ENCODE results near the gene SLC29A1. TPM values are rescaled to one million over a fixed set of nuclear protein-coding genes. Genes with fewer than 3 reads are reported as not detected.

The SLC29A1 gene
- total and polyA plus RNA-seq, 2 donors (not counting 1 experiment from before 2014, with no cell fraction given) = 6.0 to 7.3 TPM

DNA sequence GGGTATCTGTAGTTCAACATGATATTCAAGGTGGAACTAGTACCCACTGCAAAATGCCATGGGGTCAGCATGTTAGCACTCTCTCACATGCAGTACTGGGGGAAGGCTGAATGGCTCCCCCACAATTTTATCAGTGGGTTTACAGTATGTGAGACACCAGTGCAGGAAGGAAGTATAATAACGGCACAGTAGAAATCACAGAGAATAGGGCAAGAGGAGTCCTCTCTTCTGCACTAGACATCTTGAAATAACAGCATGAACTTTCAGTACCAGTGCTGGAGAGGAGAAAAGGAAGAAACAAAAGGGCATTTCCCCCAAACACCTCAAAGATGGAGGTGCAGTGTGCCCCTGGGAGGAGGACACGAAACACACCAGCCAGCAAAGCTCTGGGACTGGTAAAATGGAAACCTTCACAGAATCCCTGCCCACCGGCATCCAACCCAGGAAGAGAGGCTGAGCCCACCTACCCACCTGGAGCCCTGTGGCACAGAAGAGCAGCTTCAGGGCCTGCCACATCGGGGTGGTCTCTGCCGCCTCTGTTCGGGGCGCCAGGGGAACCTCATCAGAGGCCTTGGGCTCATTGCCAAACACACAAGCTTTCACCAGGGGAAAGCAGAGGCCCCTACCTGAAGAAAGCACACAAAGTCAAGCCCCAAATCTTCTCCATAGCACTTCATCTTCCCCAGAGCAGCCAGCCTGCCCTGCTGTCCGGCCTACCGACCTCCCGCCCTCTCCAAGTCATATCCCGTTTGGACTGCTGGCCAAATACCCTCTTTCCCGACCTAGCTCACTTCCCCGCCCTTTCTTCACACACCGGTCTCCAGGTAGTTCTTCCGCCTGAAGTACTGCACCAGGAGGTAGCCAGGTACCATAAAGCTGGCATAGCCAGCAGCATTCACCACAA lies 32.7 kb downstream of the SLC29A1 start:
- DNase-seq (peak; percentile 52), ATAC-seq (ENCODE audit: low read depth) (no peak)
- TF ChIP-seq, protein P1, sequence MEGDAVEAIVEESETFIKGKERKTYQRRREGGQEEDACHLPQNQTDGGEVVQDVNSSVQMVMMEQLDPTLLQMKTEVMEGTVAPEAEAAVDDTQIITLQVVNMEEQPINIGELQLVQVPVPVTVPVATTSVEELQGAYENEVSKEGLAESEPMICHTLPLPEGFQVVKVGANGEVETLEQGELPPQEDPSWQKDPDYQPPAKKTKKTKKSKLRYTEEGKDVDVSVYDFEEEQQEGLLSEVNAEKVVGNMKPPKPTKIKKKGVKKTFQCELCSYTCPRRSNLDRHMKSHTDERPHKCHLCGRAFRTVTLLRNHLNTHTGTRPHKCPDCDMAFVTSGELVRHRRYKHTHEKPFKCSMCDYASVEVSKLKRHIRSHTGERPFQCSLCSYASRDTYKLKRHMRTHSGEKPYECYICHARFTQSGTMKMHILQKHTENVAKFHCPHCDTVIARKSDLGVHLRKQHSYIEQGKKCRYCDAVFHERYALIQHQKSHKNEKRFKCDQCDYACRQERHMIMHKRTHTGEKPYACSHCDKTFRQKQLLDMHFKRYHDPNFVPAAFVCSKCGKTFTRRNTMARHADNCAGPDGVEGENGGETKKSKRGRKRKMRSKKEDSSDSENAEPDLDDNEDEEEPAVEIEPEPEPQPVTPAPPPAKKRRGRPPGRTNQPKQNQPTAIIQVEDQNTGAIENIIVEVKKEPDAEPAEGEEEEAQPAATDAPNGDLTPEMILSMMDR (IDR thresholded peaks at IDR 0.05) = no peak
- TF ChIP-seq EZH2 (IDR thresholded peaks at IDR 0.05; ENCODE audit: borderline replicate concordance, insufficient read depth, low read depth, low read length, poor library complexity, severe bottlenecking) = no peak
- POLR2A ChIA-PET = interaction anchor here (0.6 to 4.3 kb wide), 8 partner anchors 8 to 1202 kb away, joined by 3 to 87 read pairs (median 5); partner anchors contain the start of genes HSP90AB1 and SLC29A1
- Histone ChIP-seq H3K4me2 (replicated peaks; ENCODE audit: low read depth, low read length, poor library complexity, severe bottlenecking) (peak overlapping the region; percentile 97), H3K9ac (ENCODE audit: low read length) (peak overlapping the region; percentile 96), H3K79me2 (ENCODE audit: control insufficient read depth, insufficient read depth, low read length) (peaks cover 21% of the 10 kb centered on the region), H2AFZ (ENCODE audit: insufficient read depth, low read depth, low read length, poor library complexity, severe bottlenecking) (peak overlapping the region; percentile 67), H3K36me3 (replicated peaks in 1 of 2; ENCODE audit: control extremely low read depth in 1 of 2, control insufficient read depth in 1 of 2, extremely low read depth in 1 of 2, insufficient read depth in 2 of 2, low read length in 1 of 2) (peaks cover 4 to 74% of the 10 kb centered on the region in 2 experiments), H3K9me3 (ENCODE audit: control extremely low read depth in 1 of 3, control insufficient read depth in 2 of 3, insufficient read depth in 1 of 3, low read length in 2 of 3) (no peaks in the 10 kb centered on the region), H3K4me1 (ENCODE audit: control insufficient read depth in 2 of 2, insufficient read depth in 2 of 2, low read length in 2 of 2) (peaks cover 46 to 70% of the 10 kb centered on the region in 2 donors), H3K27me3 (replicated peaks in 1 of 4; ENCODE audit: control extremely low read depth in 1 of 4, control insufficient read depth in 3 of 4, insufficient read depth in 4 of 4, low read length in 3 of 4) (no peaks in the 10 kb centered on the region), H4K20me1 (ENCODE audit: control insufficient read depth, insufficient read depth, low read length, poor library complexity, severe bottlenecking) (peaks cover 49% of the 10 kb centered on the region), H3K27ac (ENCODE audit: low read length in 2 of 2) (peak overlapping the region; percentile 74 to 98), H3K4me3 (ENCODE audit: control extremely low read depth in 1 of 5, extremely low read depth in 1 of 5, insufficient read depth in 1 of 5, low read depth in 2 of 5, low read length in 4 of 5) (peak overlapping the region; percentile 9 to 93 (median 90))
- CTCF ChIA-PET = interaction anchor here (0.7 to 5.0 kb wide), 13 partner anchors 9 to 159 kb away, joined by 3 to 68 read pairs (median 6); partner anchors contain the start of genes AARS2, HSP90AB1 and NFKBIE
- intact Hi-C loops (cut with micrococcal nuclease) = loop anchor here (5.0 kb wide), 1 partner anchor 629 kb away; the partner anchor contains the start of gene GTPBP2
- H3K27me3 Mint-ChIP-seq = no peaks in the 10 kb centered on the region
- H3K9me3 Mint-ChIP-seq (ENCODE audit: insufficient read depth) = no peaks in the 10 kb centered on the region
- 23% methylated on average over 13 of the region's 15 CpGs for WGBS (ENCODE audit: insufficient coverage)
- H3K4me3 Mint-ChIP-seq = peak overlapping the region; percentile 87
- peak overlapping the region; percentile 94 for H3K27ac Mint-ChIP-seq
- H3K4me1 Mint-ChIP-seq = peaks cover 85% of the 10 kb centered on the region
